Tibial nerve (tissue), 3 donors: ENCODE data around the gene RNF113B.

Experiments
- CTCF ChIP-seq, 5 experiments: fragments of 200-600 bp in 3 of 5; fragments of 450-650 bp in 2 of 5; sonication (generic) in 3 of 5; IDR thresholded peaks; one replicate each; pipeline ENCODE4 v1.5.1; 2016 to 2019; ENCODE audit warnings: antibody characterized with exemption in 5 of 5, mild to moderate bottlenecking in 3 of 5, moderate library complexity in 2 of 5
- POLR2A ChIP-seq, 2 donors: fragments of 450-650 bp; IDR thresholded peaks; one replicate each; pipeline ENCODE4 v1.6.1; 2017; ENCODE audit warnings: antibody characterized with exemption in 2 of 2, mild to moderate bottlenecking in 2 of 2, moderate library complexity in 2 of 2

DNA sequence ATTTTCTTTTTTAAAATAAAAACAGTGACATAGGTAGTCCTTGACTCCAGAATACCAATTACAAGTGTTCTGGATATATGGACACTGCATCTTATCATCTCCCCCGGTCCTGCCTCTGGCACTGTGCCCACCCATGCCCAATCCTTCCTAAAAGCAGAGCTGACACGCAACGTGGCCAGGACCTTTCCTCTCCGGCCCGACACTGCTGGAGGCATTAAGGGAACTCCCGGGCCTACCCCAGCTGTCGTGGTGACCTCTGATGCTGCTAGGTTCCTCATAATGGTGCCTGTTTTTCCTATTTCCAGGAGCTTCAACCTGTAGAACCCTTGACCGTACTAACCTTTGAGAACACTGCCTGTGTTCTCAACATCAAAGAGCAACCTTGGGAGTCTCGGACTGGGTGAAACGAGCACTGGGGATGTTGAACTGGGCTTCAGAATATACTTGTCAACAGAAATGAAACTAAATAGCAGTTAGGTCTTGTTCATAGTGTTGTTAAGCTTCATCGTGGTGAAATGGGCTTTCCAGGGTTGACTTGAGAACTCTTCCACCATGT, 13.9 kb upstream of the RNF113B start:
- TF ChIP-seq POLR2A (IDR thresholded peaks at IDR 0.05) = no peak
- TF ChIP-seq CTCF (IDR thresholded peaks at IDR 0.05) = no peak
